Heart right ventricle (tissue), 16 donors: ENCODE data around the gene TRIM9. TPM values are rescaled to one million over a fixed set of nuclear protein-coding genes. Genes with fewer than 3 reads are reported as not detected.

Experiments used
- ATAC-seq, 8 donors: fragments of 200-7000 bp; cut with Tn5 transposase; one replicate each; pipeline ENCODE4 v1.9.1; 2020; ENCODE audit warnings: mild to moderate bottlenecking in 8 of 8, moderate library complexity in 8 of 8, moderate number of reproducible peaks in 1 of 8
- DNase-seq, 2 donors: peaks; one replicate each; pipeline ENCODE4 v3.0.0-alpha.2; 2020
- H3K27ac ChIP-seq, 10 donors: fragments of 200-600 bp; sonication (generic) in 2 of 10; one replicate each; pipeline versions ENCODE4 v1.5.0 to v1.8.0; 2020 to 2022; ENCODE audit warnings: mild to moderate bottlenecking in 3 of 10
- H3K27me3 ChIP-seq, 7 donors: fragments of 200-600 bp; one replicate each; pipeline ENCODE4 v1.8.0; 2021 to 2022; ENCODE audit warnings: mild to moderate bottlenecking in 2 of 7
- H3K36me3 ChIP-seq, 9 donors: fragments of 200-600 bp; sonication (generic) in 1 of 9; one replicate each; pipeline versions ENCODE4 v1.5.0 to v1.8.0; 2020 to 2022; ENCODE audit warnings: mild to moderate bottlenecking in 2 of 9
- H3K4me1 ChIP-seq, 9 donors: fragments of 200-600 bp; sonication (generic) in 1 of 9; one replicate each; pipeline versions ENCODE4 v1.5.0 to v1.8.0; 2020 to 2022; ENCODE audit warnings: mild to moderate bottlenecking in 4 of 9
- H3K4me3 ChIP-seq, 10 donors: fragments of 200-600 bp; sonication (generic) in 2 of 10; one replicate each; pipeline versions ENCODE4 v1.5.0 to v1.8.0; 2020 to 2022; ENCODE audit warnings: mild to moderate bottlenecking in 7 of 10, moderate library complexity in 2 of 10
- H3K9me3 ChIP-seq, 11 donors: fragments of 200-600 bp in 10 of 11; sonication (generic) in 2 of 11; one replicate each; pipeline versions ENCODE4 v1.5.0 to v1.8.0; 2013 to 2022; ENCODE audit warnings: mild to moderate bottlenecking in 2 of 11, control low read depth in 1 of 11, moderate library complexity in 1 of 11
- WGBS, 2 donors: extraction: QIAGEN DNeasy Blood & Tissue Kit; methylation state at CpG; one replicate each; pipeline ENCODE4 v1.1.7; 2013; ENCODE audit warnings: inconsistent platforms in 1 of 2; 5-methylcytosine and 5-hydroxymethylcytosine counted together
- intact Hi-C, 10 donors: fragments of 100-400 bp; cut with DNase I; formaldehyde crosslinking; loops; one replicate each; pipeline versions ENCODE4 v1.11.1 to v1.14.2; 2022
- long read RNA-seq, 3 donors: library from polyadenylated mRNA; unstranded; transcript quantifications; one replicate each; pipeline ENCODE4 v2.0.0, GENCODE V29; 2020 to 2021
- polyA plus RNA-seq, 2 donors: library from polyadenylated mRNA; stranded (reverse); fragments of 200-250 nt; gene quantifications; one replicate each; pipeline ENCODE4 v1.2.3, GENCODE V29; 2013
- total RNA-seq, 10 donors: library from RNA; stranded (reverse); fragmentation: NEBNext Ultra II Directional in 3 of 10; extraction: Animal tissue kit (Norgen Biotek cat#: 25700) in 3 of 10; gene quantifications; one replicate each; pipeline versions ENCODE4 v1.2.1 to v1.2.4, GENCODE V29; 2021 to 2023
- TF ChIP-seq, protein P1 (sequence below), 9 donors: fragments of 200-600 bp; sonication (generic) in 2 of 9; IDR thresholded peaks; one replicate each; pipeline versions ENCODE4 v1.5.0 to v1.8.0; 2021 to 2022; ENCODE audit warnings: antibody characterized with exemption in 9 of 9, mild to moderate bottlenecking in 5 of 9, moderate library complexity in 1 of 9
- donor health status: Arrhythmogenic right ventricular cardiomyopathy.
- donor health status: ischemic (EF 13 %, LVEDD 7.1; RV severe dilation, severe dysfunction).
- donor health status: healthy with polysubstance abuse.
- donor health status: DM: no; HTN: yes; CAD: no.
- donor health status: DM: no; HTN: no; CAD: no.
- donor health status: ischemic (EF 25% LVEDD 6.9; RV normal size, moderate dysfunction).
- donor health status: ischemic (EF 25% LVEDD 5.7; RV mildly dilated, moderate dysfunction).
- donor health status: healthy.
- donor health status: DM: yes; HTN: yes; CAD: no.
- donor health status: Ischemic cardiomyopathy.
- donor health status: ischemic (EF 35%, LVEDD 5.7; RV mildly dilated, moderate dysfunction).
- donor health status: nonischemic (EF 11% LVEDD 7.7; RV severe dilation, severe dysfunction).
- donor health status: DM: yes; HTN: yes; CAD: no.
- donor health status: PGD.
- donor health status: ischemic (EF 29% LVEDD 5.4; RV normal size, mild dysfunction).
- donor health status: nonischemic (EF 23%, LVEDD 6.1; RV moderate dilation, normal function).

The TRIM9 gene
- 1 to 10 TPM in 3 of 10 donors, under 1 TPM in 7; 0.33 to 1.3 (median 0.68) TPM for total RNA-seq
- under 1 TPM; 0.48 to 0.59 TPM for polyA plus RNA-seq
- long read RNA-seq, donor 1 = 0 reads
- long read RNA-seq, donor 2, partial matches to known transcripts = 0 of 1 reads
- long read RNA-seq, donor 2, other reads (novel, unspliced or antisense) = 1 of 1 reads
- long read RNA-seq, donor 3, partial matches to known transcripts = 1 of 2 reads
- long read RNA-seq, donor 3, other reads (novel, unspliced or antisense) = 1 of 2 reads

DNA sequence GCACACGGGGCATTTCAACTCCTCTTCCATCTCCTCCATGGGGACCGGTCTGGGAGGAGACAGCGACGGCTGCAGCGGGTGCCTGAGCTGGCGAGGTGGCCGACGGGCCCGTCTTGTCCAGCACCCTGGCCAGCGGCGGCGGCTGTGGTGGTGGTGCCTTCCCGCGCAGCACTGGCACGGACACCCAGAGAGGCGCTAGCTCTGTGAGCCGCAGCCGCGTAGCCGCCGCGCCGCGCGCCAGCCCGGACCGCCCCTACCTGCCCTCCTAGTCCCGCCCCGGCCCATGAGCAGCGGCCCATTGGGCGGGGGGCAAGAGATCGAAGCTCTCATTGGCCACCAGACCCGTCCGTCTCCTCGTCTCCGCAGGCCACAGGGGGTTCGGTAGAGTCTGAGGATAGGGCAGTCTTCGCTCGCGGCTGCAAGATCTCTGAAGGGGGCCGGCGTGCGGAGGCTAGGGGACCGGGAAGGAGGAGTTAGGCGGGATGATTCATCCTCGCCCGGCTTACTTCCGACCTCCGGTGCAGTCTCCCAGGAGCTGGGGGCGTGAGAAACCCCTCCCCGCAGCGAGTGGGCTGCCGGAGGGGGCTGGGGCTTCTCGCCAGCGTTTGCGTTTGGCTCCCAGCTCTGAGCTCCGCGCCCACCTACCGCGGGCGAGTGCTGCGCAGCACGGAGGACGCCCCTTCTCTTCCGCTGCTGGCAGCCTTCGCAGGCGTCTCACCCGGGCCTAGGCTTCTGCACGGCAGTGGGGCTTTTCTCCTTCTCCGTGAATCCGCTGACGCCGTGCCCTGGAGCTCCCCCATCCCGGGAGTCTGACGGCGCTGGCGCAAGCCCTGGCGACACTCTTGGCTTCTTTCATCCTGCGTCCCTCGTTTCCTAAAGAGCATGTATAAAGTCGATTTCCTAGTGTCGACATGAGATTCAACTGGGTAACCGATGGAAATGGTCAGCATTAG lies at the start of gene TRIM9:
Gene TRIM9 (minus strand): TSS at position 205 of the 953 bp plus-strand sequence. CDS start 166 bp downstream, at position 39.
- intact Hi-C loops = loop anchor here in 2 of 10 donors (10.0 kb wide), 2 partner anchors 90 to 130 kb away; no protein-coding TSS in a partner anchor
- peak; percentile 90 to 91 for DNase-seq
- peaks cover 7 to 27% (median 20%) of the 10 kb centered on the region in 9 donors for H3K4me1 ChIP-seq
- TF ChIP-seq, protein P1, sequence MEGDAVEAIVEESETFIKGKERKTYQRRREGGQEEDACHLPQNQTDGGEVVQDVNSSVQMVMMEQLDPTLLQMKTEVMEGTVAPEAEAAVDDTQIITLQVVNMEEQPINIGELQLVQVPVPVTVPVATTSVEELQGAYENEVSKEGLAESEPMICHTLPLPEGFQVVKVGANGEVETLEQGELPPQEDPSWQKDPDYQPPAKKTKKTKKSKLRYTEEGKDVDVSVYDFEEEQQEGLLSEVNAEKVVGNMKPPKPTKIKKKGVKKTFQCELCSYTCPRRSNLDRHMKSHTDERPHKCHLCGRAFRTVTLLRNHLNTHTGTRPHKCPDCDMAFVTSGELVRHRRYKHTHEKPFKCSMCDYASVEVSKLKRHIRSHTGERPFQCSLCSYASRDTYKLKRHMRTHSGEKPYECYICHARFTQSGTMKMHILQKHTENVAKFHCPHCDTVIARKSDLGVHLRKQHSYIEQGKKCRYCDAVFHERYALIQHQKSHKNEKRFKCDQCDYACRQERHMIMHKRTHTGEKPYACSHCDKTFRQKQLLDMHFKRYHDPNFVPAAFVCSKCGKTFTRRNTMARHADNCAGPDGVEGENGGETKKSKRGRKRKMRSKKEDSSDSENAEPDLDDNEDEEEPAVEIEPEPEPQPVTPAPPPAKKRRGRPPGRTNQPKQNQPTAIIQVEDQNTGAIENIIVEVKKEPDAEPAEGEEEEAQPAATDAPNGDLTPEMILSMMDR (IDR thresholded peaks at IDR 0.05) = no peak
- peak within 1 kb of the TSS; percentile 3 to 82 (median 64) for H3K27ac ChIP-seq
- 1% methylated on average over 82 to 83 of the region's 83 CpGs for WGBS, 2 donors
- peaks cover 6 to 74% (median 58%) of the 10 kb centered on the region in 7 donors for H3K27me3 ChIP-seq
- peak; percentile 94 to 97 (median 96) for ATAC-seq
- no peaks in the 10 kb centered on the region for H3K36me3 ChIP-seq
- H3K9me3 ChIP-seq = no peaks in the 10 kb centered on the region
- H3K4me3 ChIP-seq = peak within 1 kb of the TSS; percentile 47 to 70 (median 62)

DNA sequence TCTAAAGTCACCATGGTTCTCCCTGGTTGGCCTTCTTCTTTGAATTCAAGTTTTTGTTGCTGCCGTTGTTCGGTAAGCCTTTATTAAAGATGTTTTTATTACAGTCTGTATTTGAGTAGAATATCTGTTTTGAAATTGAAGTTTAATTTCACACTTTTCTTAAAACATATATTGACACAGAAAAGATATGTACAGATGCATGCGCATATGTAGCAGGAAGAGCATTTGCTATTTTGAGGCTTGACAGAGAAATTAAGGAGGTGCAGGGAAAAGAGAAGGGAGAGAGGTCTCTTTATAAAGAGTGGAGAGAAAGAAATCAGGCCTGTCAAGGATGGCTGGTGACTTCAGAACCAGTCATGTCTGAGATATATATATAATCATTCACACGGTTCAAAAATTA lies 46.0 kb upstream of the TRIM9 start:
- TF ChIP-seq, protein P1 (IDR thresholded peaks at IDR 0.05) = no peak

DNA sequence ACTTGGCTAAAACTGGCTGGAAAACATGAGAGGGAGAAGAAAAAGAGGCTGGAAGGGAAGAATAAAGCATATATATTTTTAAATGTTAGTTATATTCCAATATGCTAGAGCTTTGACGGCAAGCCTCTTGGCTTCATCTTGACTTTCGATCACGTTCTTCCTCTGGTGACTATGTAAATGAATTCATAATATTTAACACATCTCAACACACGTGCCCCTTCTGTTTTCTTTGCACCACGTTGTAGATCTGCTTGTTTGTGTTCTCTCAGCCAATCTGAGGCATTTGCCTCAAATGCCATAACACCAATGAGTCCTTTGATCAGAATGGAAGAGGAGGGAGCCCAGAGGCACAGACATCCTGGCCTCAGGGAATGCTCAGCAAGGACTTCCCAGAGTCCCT lies 45.4 kb upstream of the TRIM9 start:
- Histone ChIP-seq H3K9me3 (peaks cover 0 to 17% (median 0%) of the 10 kb centered on the region in 11 donors), H3K27ac (no peak overlapping the region), H3K4me3 (no peak overlapping the region), H3K4me1 (no peaks in the 10 kb centered on the region), H3K36me3 (no peaks in the 10 kb centered on the region), H3K27me3 (no peaks in the 10 kb centered on the region)
- DNase-seq (no peak), ATAC-seq (no peak)
- whole genome bisulfite sequencing, 2 donors = 82 to 84% methylated on average over 5 of the region's 5 CpGs
- TF ChIP-seq, protein P1 (IDR thresholded peaks at IDR 0.05) = no peak
- intact Hi-C loops = no loop called here

More for the DNA sequence above, 46.0 kb upstream of the TRIM9 start:
- Histone ChIP-seq H3K9me3 (peaks cover 0 to 12% (median 0%) of the 10 kb centered on the region in 11 donors), H3K36me3 (no peaks in the 10 kb centered on the region), H3K4me3 (no peak overlapping the region), H3K27me3 (no peaks in the 10 kb centered on the region), H3K4me1 (no peaks in the 10 kb centered on the region), H3K27ac (no peak overlapping the region)
- DNase-seq (no peak), ATAC-seq (no peak)
- WGBS, 2 donors = 95% methylated on average over 4 of the region's 4 CpGs
- intact Hi-C loops = no loop called here

DNA sequence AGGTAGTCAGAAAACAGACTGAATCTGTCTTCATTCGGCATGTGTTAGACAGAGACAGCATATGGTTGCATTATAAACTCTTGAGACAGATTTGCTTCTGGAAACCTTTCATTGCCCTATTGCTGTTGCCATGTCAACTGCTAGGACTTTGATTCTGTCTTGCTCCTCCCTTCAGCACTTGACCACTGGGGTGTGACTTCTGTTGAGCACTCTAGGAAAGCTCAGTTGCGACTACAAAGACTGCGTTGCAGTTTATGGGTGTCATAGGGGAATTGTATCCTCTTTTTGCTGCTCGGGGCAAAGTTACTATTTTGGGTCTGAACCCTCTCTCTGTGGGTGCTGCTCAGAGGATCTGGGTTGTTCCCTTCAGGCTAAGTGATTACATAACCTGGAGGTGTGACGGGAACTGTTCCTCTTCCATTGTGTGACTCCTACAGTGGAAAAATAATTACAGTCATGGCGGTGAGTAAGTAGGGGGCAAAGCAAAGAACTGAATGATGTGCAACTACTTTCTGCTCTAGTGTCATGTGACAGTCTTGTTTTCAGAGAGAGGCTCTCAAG lies 44.3 kb upstream of the TRIM9 start:
- Histone ChIP-seq H3K36me3 (no peaks in the 10 kb centered on the region), H3K27me3 (no peaks in the 10 kb centered on the region), H3K27ac (no peak overlapping the region), H3K9me3 (peaks cover 0 to 19% (median 0%) of the 10 kb centered on the region in 11 donors), H3K4me3 (no peak overlapping the region), H3K4me1 (no peaks in the 10 kb centered on the region)
- intact Hi-C loops = no loop called here
- WGBS, 2 donors = 81 to 87% methylated on average over 6 of the region's 6 CpGs
- DNase-seq (no peak), ATAC-seq (peak in 1 of 8 donors; percentile 20)
- TF ChIP-seq, protein P1 (IDR thresholded peaks at IDR 0.05) = no peak
